ENCODE data around the gene RGS7.
"Not testable (repeated sequence)": the region's sequence is repeated elsewhere in the genome, so short reads cannot be mapped to it uniquely, and the experiment has no call there.

RGS7 gene

GRCh38 chr1:240976685-240977084 is 380.3 kb downstream of the RGS7 start:
- DNase-seq (ENCODE audit: low spot score), result no peak

DNA sequence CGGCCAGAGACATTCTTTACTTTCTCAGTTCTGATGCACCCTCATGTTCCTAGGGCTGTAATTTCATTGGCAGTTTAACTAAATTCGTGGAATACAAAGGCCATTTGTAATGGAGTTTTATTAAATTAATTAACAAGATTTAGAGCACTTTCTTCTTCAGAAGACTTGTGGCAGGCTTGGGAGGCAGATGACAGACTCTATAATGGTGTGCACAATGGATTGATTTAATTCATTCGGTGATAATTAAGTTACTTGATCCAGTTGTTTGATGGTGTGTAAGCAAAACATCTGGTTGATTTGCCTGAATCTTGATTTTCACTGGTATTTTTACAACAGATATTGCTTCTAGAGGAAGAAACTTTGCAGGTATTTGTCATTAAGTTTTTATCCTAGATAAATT is 383.1 kb downstream of the RGS7 start:
- DNase-seq (ENCODE audit: low spot score), result no peak

GRCh38 chr1:240972059-240972458 is 384.9 kb downstream of the RGS7 start:
- not testable (repeated sequence) for DNase-seq (ENCODE audit: low spot score)

DNA sequence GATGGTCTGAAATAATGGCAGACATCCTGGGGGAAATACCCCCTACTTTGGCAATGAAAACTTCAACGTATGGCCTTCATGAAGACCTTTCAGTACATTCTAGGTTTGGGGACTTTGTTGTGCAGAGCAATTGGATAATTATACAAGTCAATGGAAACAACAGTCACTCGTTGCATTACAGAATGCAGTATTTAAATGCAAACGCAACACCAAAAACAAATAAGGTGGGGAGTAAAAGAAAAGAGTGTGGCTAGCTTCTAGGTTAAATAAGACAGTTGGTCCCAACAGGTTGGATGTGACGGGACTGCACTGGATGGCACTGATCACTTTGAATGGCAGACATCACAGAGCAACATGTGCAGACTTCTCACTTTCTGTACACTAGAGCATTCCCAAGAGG is 386.8 kb downstream of the RGS7 start:
- DNase-seq (ENCODE audit: low spot score), result no peak

GRCh38 chr1:240968864-240969263 is 388.1 kb downstream of the RGS7 start:
- DNase-seq (ENCODE audit: low spot score), result no peak

- DNase-seq (ENCODE audit: low spot score), result no peak
Measured at GRCh38 chr1:240967070-240967724, 389.8 kb downstream of the RGS7 start.

- peak; percentile 70 for DNase-seq (ENCODE audit: low spot score)
Measured at GRCh38 chr1:240965581-240966091, 391.4 kb downstream of the RGS7 start.

DNA sequence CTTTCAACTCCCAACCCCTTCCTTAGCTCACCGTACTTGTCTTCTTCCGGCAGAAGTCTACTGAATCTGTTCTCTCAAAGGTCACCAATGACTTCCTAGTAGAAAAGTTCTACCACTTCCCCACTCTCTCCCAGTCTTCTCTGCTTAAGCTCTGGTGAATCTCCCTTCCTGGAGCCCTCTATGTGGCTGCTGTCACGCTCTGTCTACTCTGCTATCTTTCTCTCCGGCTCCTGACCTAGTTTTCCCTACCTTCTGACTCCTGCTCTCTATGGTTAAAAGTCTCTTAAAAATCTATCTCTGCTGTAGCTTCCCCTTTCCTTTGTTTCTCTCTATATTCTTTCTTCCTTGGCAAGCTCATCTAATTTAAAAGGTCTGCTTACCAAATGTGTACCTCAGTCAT is 394.9 kb downstream of the RGS7 start:
- DNase-seq (ENCODE audit: low spot score), result no peak

- DNase-seq (ENCODE audit: low spot score), result no peak
Measured at GRCh38 chr1:240956424-240956823, 400.6 kb downstream of the RGS7 start.

- DNase-seq (ENCODE audit: low spot score), result no peak
Measured at GRCh38 chr1:240956020-240956419, 401.0 kb downstream of the RGS7 start.

DNA sequence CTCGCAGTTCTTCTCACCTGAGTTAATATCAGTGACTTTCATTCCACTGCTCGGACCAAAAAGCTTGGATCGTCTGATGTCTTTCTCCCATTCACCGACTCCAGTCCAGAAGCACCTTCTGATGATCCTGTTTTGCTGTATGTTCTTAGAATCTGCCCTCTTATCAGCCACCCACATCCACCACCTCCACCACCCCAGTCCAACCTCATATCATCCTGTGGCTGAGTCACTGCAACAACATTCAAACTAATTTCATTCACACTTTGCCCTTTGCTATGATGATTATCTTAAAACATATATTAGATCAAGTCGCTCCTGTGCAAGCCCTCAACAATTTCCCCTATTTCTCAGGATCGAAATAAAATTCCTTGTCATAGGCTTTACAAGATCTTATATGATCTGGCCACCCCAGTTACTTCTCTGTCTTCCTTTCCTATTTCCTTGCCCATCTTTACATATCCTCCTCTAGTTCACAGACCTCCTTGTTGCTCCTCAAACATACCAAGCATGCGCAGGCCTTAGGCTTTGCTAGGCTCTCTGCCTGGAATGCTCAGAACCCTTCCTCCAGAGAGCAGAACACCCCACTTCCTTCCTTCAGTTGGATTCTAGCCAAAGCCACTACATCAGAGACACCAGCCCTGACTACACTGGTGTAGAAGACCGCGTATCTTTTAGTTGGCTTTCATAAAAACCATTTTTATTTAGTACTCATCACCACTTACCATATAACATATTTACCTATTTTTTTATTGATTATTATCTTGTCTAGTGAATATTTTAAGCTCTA is 409.4 kb downstream of the RGS7 start:
- no peak for DNase-seq (ENCODE audit: low spot score)

DNA sequence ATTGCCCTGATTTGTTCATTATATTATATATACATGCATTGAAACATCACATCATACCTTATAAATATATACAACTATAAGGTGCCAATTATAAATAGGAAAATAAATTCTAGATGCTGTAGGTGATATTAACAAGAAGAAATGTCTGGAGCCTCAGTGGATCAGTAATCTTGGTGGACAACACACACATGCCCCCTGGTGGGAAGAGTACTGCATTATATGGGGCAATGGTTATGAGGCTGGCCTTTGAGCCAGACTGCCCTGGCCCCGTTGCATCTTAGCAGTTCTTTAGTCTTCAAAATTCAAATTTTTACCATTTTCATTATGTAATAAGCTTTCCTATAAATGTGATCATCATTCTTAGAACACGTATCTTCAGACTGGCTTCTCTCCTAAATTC is 410.1 kb downstream of the RGS7 start:
- no peak for DNase-seq (ENCODE audit: low spot score)

DNA sequence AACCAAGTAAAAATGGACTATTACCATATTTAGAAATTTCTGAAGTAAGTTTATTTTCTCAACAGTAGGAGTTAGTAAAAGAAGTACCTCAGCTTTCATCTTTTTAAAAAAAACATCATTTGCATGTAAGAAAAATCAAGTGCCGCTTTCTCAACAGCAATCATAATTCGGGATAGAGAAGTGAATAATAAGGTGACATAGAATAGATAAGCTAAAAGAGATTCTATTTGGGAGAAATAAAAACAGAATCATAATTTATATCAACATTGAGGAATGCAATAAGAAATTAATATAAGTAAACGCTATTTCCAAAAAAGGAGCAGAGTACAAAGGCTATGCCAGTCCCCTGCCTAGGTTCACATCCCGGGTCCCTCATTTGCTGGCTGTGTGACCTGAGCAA is 414.1 kb downstream of the RGS7 start:
- DNase-seq (ENCODE audit: low spot score), result no peak

DNA sequence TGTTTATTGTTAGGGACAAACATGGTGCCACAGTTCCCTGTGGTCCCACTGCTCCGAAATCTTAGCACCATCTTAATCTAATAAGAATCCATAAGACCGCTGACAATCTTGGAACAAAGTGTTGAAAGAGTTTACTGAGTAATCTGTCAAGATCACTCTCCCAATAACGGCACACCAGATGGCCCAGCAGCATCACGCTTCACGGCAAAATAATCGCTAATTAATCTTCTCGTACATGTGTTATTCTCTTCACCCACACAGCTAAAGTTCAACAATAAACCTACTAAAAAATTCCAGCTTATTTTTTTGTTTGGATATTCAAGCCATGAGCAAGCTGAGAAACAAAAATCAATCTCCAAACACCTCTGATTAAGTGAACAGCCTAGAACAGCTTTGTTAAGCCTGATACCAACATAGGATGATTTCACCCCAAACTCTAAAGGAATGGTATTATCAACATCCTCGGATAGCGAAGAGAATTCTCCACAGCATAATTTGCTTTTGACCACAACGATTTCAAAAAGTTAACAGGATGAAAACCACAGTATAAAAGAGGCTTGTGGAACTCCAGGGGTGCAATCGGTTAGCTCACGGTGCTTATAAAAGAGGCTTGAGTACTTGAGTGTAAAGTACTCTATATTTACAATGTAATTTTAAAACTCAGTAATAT is 415.2 kb downstream of the RGS7 start:
- DNase-seq (ENCODE audit: low spot score), result no peak

DNA sequence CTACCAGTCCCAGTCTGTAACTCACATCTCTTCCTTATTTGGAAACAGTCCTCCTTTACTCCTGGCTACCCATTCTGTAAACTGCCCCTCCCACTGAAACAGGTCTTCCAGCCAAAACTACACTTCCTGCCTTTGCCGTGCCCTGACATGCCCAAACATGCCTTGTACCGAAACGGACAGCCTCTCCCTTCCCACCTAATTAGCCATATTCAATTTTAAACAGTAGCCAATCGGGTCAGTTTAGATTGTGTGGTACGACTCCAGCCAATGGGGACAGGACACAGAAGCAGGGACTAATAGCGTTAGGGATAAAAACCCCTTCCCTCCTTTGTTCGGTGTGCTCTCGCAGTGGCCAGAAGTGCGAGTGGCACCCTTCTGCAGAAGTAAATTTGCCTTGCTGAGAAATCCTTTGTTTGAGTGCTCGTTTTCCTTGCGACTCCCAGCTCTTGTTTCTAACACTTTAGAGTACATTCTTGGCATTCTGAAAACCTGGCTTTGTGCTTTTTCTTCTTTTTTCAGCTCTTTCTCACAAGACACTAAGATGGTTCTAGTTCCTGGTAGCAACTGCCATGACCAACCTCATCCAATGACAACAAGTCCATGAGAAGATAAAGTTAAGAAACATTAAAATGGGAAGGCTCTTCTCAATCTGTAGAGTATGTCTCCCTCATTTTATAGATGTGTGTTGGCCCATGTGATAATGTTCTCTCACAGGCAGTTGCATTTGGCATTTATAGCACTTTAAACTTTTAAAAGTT is 419.9 kb downstream of the RGS7 start:
- no peak for DNase-seq (ENCODE audit: low spot score)

DNA sequence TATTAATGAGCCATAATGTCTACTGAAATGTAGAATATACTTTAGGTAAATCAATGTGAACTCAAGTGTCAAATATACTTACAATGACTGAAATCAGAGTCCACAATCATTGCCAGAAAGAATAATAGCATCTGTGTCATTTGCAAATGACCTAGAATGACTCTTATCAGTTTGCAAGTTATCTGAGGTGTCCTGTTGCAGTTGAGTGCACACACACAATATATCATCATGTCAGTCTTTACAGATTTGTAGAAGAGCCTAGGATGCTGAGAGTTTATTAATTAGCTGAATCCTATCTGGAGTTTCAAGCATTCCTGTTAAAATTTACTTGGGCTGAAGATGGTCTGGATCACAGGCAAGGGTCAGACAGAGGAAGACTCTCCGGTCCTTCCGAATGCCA is 421.1 kb downstream of the RGS7 start:
- no peak for DNase-seq (ENCODE audit: low spot score)

GRCh38 chr1:240931031-240931430 is 426.0 kb downstream of the RGS7 start:
- DNase-seq (ENCODE audit: low spot score), result no peak

- no peak for DNase-seq (ENCODE audit: low spot score)
Measured at GRCh38 chr1:240928265-240928664, 428.7 kb downstream of the RGS7 start.

- no peak for DNase-seq (ENCODE audit: low spot score)
Measured at GRCh38 chr1:240927821-240928220, 429.2 kb downstream of the RGS7 start.

DNA sequence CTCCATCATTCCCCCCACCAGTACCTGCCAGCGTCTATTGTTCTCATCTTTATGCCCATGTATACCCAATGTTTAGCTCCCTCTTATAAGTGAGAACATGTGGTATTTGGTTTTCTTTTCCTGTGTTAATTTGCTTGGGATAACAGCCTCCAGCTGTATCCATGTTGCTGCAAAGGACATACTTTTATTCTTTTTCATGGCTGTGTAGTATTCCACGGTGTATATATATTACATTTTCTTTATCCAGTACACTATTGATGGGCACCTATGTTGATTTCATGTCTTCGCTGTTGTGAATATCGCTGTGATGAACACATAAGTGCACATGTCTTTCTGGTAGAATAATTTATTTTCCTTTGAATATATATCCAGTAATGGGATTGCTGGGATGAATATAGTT is 431.7 kb downstream of the RGS7 start:
- DNase-seq (ENCODE audit: low spot score), result no peak

DNA sequence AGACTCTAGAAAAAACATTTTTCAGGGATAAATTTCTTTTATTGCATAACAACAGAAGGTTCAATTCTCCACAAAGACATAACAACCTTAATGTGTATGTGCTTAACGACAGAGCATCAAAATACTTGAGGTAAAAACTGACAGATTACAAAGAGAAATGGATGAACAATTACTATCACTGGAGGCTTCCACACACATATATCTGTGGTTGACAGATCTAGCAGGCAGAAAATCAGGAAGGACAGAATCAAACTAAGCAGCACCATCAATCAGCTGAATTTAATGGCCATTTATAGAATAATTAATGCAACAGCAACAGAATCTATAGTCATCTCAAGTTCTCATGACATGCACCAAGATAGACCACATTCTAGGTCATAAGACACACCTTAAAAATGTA is 439.0 kb downstream of the RGS7 start:
- DNase-seq (ENCODE audit: low spot score), result no peak

- no peak for DNase-seq (ENCODE audit: low spot score)
Measured at GRCh38 chr1:240914506-240914905, 442.5 kb downstream of the RGS7 start.

Measured in putamen (tissue), 1 donor.